GM18520 (cell line): ENCODE measurements around the gene EHMT1.
A peak's percentile ranks its signal among the peaks of the same experiment; 100 is the strongest.
"Not testable (repeated sequence)": the region's sequence is repeated elsewhere in the genome, so short reads cannot be mapped to it uniquely, and the experiment has no call there.

Experiments
- ATAC-seq: cut with Tn5 transposase; IDR thresholded peaks from one replicate; pipeline ENCODE4 v1.9.1; 2021; ENCODE audit not compliant: unreplicated experiment

The EHMT1 gene

DNA sequence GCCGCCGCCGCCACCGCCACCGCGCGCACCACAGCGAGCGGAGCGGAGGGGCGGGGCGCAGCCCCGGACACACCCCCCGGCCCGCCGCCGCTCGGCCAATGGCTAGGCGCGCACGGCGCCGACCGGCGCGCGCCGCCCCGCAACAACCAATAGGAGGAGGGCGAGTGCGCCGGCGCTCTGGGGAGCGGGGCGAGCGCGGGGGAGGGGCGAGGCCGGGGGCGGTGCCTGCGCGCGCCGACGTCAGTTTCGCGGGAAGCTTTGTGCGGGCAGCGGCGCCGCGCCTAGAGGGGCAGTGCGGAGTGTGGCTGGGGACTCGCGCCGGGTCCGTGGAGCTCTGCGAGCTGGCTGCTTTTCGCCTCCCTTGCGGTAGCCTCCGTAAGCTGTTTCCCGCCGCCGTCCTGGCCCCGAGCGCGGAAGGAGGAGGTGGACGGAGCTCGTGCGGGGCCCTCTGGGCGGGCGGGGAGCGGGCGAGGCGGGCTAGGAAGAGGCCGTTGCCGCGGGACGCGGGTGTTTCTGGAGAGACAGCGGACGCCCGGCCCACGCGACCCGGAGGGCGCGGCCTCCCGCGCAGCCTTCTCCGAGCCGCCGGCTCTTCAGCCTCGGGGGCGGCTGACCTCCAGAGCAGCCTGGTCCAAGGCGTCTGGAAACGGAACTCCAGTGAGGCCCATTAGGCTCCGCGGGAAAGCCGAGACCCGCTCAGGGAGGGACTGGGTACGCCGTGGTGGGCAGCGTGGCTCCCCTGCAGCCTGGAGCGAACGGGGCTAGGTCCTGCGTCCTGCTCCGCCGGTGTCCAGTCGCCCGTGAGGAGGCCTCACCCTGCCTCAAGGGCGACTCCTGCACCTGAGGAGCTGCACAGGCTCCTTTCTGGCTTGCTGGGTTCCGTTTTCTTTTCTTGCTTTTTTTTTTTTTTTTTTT is 28.1 kb upstream of the EHMT1 start, which contains the start of gene ZMYND19:
Gene ZMYND19 (minus strand): TSS at position 44 of the 915 bp plus-strand sequence. CDS start 249 bp downstream, outside the sequence.
- peak; percentile 78 for ATAC-seq

GRCh38 chr9:137592767-137593166 is 26.0 kb upstream of the EHMT1 start:
- ATAC-seq = no peak

GRCh38 chr9:137593176-137593575 is 25.6 kb upstream of the EHMT1 start:
- ATAC-seq = no peak

DNA sequence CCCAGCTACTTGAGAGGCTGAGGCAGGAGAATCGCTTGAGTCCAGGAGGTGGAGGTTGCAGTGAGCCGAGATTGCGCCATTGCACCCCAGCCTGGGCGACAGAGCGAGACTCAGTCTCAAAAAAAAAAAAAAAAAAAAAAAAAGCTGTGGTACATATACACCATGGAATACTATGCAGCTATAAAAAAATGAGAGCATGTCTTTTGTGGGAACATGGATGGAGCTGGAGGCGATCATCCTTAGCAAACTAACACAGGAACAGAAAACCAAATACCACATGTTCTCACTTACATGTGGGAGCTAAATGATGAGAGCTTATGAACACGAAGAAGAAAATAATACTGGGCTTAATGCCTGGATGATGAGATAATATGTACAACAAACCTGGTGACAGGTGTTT is 22.2 kb upstream of the EHMT1 start:
- ATAC-seq = not testable (repeated sequence)

DNA sequence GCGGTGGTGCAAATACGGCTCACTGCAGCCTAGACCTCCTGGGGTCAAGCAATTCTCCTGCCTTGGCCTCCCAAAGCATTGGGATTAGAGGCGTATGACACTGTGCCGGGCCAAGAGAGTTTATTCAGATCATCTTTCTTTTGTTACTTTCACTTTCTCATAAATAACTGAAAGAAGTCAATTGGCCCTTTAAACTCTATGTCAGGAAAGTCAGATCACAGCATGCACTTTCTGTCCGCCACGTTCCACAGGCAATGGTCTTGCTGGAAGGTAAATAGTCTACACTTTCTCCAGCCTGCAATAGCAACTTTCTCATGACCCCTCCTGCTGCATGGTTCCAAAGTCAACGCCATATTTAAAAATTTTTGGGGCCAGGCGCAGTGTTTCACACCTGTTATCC is 19.9 kb upstream of the EHMT1 start:
- no peak for ATAC-seq

DNA sequence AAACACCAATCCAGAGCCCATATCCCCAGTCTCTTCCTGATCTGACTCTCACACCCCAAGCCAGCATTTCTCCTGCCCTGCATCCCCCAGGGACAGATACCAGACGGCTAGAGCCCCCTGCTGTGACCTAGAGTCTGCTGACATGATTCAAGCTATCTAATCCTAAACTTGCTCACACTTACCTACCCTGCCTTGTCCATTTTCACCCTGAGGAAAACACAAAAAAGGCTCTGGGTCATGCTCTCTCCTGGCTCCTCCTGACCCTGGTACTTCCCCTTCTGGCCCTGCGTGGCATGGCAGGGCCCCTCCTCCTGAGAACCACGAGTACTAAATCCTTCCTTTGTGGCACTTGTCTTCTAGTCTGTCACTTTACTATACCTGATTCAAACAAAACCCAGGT is 16.1 kb upstream of the EHMT1 start:
- ATAC-seq = no peak

DNA sequence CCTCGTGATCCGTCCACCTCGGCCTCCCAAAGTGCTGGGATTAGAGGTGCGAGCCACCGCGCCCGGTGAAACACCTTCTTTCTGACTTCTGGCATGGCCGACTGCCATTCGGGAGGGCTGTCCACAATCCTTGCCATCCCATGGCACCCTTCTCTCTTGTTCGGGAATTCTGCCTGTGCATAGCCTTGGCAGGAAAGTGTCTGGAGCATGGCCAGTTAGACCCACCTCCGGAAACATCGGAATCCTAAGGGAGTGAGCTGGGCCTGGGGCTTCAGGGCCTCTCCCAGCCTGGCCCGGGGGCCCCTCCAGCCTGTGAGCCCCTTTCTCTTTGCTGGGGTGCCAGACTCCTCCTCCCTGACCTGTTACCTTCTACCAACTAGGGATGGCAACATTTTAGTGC is 14.9 kb upstream of the EHMT1 start:
- no peak for ATAC-seq

- no peak for ATAC-seq
These were observed 14.3 kb upstream of the EHMT1 start for GRCh38 chr9:137604345-137605086.

- ATAC-seq = peak; percentile 87
These were observed 13.4 kb upstream of the EHMT1 start, which contains the start of gene ARRDC1 for GRCh38 chr9:137605121-137606004. Gene ARRDC1, plus strand, starts transcription at chr9:137605686. Its CDS starts 32 bp downstream, at chr9:137605718.

DNA sequence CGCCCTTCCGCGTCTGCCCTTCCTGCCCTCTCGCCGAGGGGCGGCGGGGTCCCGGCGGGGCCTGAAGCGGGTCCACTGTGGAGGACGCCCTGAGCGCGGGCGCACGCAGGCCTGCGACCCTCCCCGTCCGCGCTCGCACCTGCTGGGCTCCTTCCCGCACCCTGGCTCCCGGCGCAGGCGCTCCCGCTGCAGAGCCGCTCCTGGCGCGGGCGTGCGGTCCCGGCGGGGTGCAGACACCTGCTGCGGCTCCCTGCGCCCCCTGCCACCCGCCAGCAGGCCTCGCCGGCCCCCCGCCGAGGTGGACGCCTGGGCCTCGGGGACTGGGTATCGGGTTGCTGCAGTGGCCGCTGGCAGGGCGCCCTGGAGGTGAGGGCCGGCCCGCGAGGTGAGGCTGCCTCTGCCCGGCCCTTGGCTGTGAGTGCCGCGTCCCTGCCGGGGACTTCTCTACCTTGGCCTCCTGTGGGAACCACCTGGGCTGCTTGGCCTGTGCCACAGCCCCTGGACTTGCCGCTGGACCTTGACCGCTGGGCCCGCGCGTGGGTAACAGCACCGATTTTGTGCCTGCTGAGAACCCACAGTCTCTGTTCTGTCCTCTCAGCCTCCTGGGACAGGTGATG is 12.7 kb upstream of the EHMT1 start:
- no peak for ATAC-seq

GRCh38 chr9:137606734-137607138 is 12.1 kb upstream of the EHMT1 start:
- ATAC-seq = no peak

- ATAC-seq = no peak
These were observed 11.5 kb upstream of the EHMT1 start for GRCh38 chr9:137607141-137607857.

- no peak for ATAC-seq
These were observed 7.9 kb upstream of the EHMT1 start for GRCh38 chr9:137610944-137611343.

- no peak for ATAC-seq
These were observed 6.9 kb upstream of the EHMT1 start for GRCh38 chr9:137611623-137612609.

DNA sequence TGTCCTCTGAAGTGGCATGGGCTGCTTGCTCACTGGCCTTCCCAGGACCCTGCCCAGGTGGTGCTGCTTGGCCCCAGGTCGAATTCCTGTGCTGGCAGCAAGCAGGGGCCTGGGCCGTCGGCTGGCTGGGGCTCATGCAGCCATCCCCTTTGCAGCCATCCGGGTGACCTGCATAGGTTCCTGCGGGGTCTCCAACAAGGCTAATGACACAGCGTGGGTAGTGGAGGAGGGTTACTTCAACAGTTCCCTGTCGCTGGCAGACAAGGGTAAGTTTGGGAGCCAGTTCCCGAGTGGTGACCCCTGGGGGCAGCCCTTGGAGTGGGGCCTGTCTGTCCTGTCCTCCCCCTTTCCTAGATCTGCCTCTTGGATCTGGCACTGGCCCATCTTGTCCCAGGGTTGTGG is 6.1 kb upstream of the EHMT1 start:
- ATAC-seq = no peak

GRCh38 chr9:137613259-137613658 is 5.5 kb upstream of the EHMT1 start:
- ATAC-seq = no peak

- ATAC-seq = no peak
These were observed 4.9 kb upstream of the EHMT1 start for GRCh38 chr9:137613738-137614523.
